CD1c-positive myeloid dendritic cell (primary cell): Measurements from ENCODE around the gene IL20RB.

Source experiments
- DNase-seq: peaks from one replicate; pipeline ENCODE4 v3.0.0-alpha.2; 2016; ENCODE audit errors: extremely low spot score

The IL20RB gene

GRCh38 chr3:137039570-137039969, 81.8 kb downstream of the IL20RB start:
- no peak for DNase-seq

- no peak for DNase-seq
Observed at GRCh38 chr3:137041251-137041650, 83.5 kb downstream of the IL20RB start.

DNA sequence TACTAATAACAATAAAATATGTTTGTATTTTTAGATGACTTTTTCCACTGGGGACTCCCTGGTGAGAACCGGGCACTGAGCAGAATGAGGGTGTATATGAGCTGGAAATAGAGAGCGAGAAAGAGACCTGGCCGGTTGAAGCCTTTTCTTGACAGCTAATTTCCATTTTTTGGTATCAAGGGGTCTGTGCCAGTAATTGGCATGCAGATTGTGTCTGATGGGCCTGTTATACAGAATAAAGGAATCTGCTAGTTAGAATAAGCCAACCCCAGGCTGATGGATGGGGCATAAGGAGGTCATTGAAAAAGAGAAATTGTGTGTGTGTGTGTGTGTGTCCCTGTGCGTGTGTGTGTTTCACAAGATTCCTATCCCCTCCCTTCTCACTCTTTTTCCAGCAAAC, 83.9 kb downstream of the IL20RB start:
- no peak for DNase-seq

- DNase-seq = no peak
Observed at GRCh38 chr3:137046747-137047146, 89.0 kb downstream of the IL20RB start.

GRCh38 chr3:137047240-137047639, 89.5 kb downstream of the IL20RB start:
- no peak for DNase-seq

GRCh38 chr3:137050281-137050680, 92.5 kb downstream of the IL20RB start:
- DNase-seq = no peak

DNA sequence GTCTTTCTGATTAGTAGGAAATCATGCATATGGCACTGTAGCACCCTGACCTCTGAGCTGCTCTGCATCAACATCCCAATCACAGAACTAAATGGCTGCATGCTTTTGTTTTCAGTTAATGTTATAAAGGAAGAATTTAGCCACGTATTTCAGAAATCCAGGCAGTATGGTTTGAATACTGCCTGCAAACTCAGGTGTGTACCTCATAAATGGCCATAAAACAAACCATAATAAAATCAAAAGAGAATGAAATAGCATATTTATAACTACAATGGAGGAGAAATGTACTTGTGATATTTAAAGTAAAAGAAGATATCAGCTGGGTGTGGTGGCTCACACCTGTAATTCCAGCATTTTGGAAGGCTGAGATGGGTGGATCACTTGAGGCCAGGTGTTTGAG, 94.5 kb downstream of the IL20RB start:
- no peak for DNase-seq
